Activated CD4-positive, CD25-positive, alpha-beta regulatory T cell (primary cell): Measurements from ENCODE around the gene ASMT.
"Not testable (repeated sequence)": the region's sequence is repeated elsewhere in the genome, so short reads cannot be mapped to it uniquely, and the experiment has no call there.

Experiments
- DNase-seq, 4 experiments: peaks; one replicate each; lab custom pipeline; 2025; lab: John Stamatoyannopoulos, UW

ASMT gene

GRCh38 chrX:1649621-1650020, 34.8 kb downstream of the ASMT start:
- no peak for DNase-seq

GRCh38 chrX:1652011-1652811, 37.4 kb downstream of the ASMT start:
- DNase-seq, result not testable (repeated sequence)

- DNase-seq, result no peak
Measured at GRCh38 chrX:1656379-1656778, 41.5 kb downstream of the ASMT start.

GRCh38 chrX:1657367-1658070, 42.7 kb downstream of the ASMT start:
- DNase-seq, result peak in 3 of 4 experiments; percentile 5 to 13 (median 10)

- DNase-seq, result no peak
Measured at GRCh38 chrX:1658071-1658491, 43.2 kb downstream of the ASMT start.

GRCh38 chrX:1659664-1660461, 45.0 kb downstream of the ASMT start:
- DNase-seq, result no peak

GRCh38 chrX:1661048-1661921, 46.4 kb downstream of the ASMT start:
- DNase-seq, result peak in 2 of 4 experiments; percentile 82 to 86

- DNase-seq, result peak in 1 of 4 experiments; percentile 62
Measured at GRCh38 chrX:1661922-1662221, 47.0 kb downstream of the ASMT start.

GRCh38 chrX:1667566-1667965, 52.7 kb downstream of the ASMT start:
- DNase-seq, result no peak

GRCh38 chrX:1673337-1673736, 58.5 kb downstream of the ASMT start:
- peak in 1 of 4 experiments; percentile 17 for DNase-seq

- no peak for DNase-seq
Measured at GRCh38 chrX:1676866-1677265, 62.0 kb downstream of the ASMT start.

- no peak for DNase-seq
Measured at GRCh38 chrX:1679238-1679637, 64.4 kb downstream of the ASMT start.

GRCh38 chrX:1681439-1681838, 66.6 kb downstream of the ASMT start:
- DNase-seq, result no peak

- DNase-seq, result not testable (repeated sequence)
Measured at GRCh38 chrX:1681856-1682255, 67.0 kb downstream of the ASMT start.

GRCh38 chrX:1682501-1682900, 67.6 kb downstream of the ASMT start:
- not testable (repeated sequence) for DNase-seq

GRCh38 chrX:1684883-1685282, 70.0 kb downstream of the ASMT start:
- DNase-seq, result not testable (repeated sequence)

GRCh38 chrX:1685444-1685880, 70.6 kb downstream of the ASMT start:
- DNase-seq, result not testable (repeated sequence)

GRCh38 chrX:1686642-1687041, 71.8 kb downstream of the ASMT start:
- no peak for DNase-seq
